ENCODE data around the gene NBL1.

The NBL1 gene

DNA sequence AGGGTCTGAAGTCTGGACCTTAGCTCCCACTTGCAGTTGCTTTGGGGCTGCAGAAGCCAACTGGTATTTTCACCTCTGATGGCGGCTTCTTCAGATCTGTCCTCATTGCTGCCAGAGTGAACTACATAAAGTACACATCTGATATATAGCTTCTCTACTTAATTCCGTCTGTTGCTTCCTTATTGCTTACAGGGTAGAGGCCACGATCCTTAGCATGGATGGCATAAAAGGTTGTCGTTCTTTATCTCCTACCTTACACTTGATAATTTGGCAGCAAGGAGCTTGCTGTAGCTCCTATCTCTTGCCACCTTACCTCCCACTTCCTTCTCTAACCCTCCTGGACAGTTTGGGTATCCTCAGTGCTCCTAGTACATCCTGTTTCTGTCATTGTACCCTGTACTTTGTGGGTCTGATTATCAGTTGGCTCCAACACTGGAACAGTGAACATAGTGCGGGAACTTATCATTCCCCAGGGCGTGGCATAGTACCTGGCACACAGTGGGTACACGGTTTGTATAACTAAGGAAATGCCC, 30.9 kb upstream of the NBL1 start:
- Histone ChIP-seq H3K27me3 (ENCODE audit: control insufficient read depth, insufficient read depth, low read length) (no peaks in the 10 kb centered on the region), H3K4me1 (ENCODE audit: control insufficient read depth, insufficient read depth, low read length) (no peaks in the 10 kb centered on the region), H3K9ac (ENCODE audit: low read length) (no peak overlapping the region), H3K36me3 (ENCODE audit: control insufficient read depth, insufficient read depth, low read length) (peaks cover 4% of the 10 kb centered on the region), H3K4me3 (ENCODE audit: low read length) (no peak overlapping the region), H3K27ac (ENCODE audit: low read depth, low read length) (no peak overlapping the region)

DNA sequence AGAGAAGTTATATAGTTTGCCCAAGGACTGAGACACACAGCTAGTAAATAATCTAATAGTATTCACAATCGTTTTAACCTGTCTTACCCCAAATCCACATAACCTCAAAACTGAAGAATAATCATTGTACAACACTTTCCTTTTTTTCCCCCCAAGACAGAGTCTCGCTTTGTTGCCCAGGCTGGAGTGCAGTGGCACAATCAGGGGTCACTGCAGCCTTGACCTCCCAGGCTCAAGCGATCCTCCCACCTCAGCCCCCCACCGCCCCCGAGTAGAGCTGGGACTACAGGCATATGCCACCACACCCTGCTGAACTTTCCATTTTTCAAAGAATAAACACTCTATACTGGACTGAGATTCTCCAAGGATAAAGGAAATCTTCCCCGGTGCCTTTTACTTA, 28.7 kb upstream of the NBL1 start:
- Histone ChIP-seq H3K9ac (ENCODE audit: low read length) (no peak overlapping the region), H3K36me3 (ENCODE audit: control insufficient read depth, insufficient read depth, low read length) (peaks cover 4% of the 10 kb centered on the region)

GRCh38 chr1:19616489-19616888, 27.6 kb upstream of the NBL1 start:
- H3K27ac ChIP-seq (ENCODE audit: low read depth, low read length): no peak overlapping the region

More for the DNA sequence above, 28.7 kb upstream of the NBL1 start:
- no peaks in the 10 kb centered on the region for H3K27me3 ChIP-seq (ENCODE audit: control insufficient read depth, insufficient read depth, low read length)
- no peak overlapping the region for H3K27ac ChIP-seq (ENCODE audit: low read depth, low read length)
- no peak overlapping the region for H3K4me3 ChIP-seq (ENCODE audit: low read length)
- peaks cover 5% of the 10 kb centered on the region for H3K4me1 ChIP-seq (ENCODE audit: control insufficient read depth, insufficient read depth, low read length)

DNA sequence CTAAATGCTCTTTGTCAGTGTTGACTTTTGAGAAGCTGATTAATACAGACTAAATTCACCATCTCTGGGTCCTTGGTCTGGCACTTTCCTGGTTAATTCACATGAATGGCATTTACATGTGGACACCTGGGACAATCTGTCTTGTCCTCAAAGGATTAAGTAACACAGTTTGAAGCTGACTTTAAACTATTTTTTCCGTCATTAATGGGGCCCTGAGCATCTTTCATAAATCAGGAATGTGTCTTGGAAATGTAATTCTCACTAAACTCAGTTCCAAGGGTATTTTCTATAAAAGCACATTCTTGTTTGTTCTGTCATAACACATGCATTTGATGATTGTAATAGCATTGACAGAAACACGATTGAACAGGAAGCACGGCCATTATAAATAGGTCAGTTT, 26.7 kb upstream of the NBL1 start:
- Histone ChIP-seq H3K9ac (ENCODE audit: low read length) (no peak overlapping the region), H3K27ac (ENCODE audit: low read depth, low read length) (no peak overlapping the region), H3K36me3 (ENCODE audit: control insufficient read depth, insufficient read depth, low read length) (peaks cover 4% of the 10 kb centered on the region)

More at GRCh38 chr1:19616489-19616888, 27.6 kb upstream of the NBL1 start:
- peaks cover 4% of the 10 kb centered on the region for H3K36me3 ChIP-seq (ENCODE audit: control insufficient read depth, insufficient read depth, low read length)
- H3K27me3 ChIP-seq (ENCODE audit: control insufficient read depth, insufficient read depth, low read length): no peaks in the 10 kb centered on the region
- H3K9ac ChIP-seq (ENCODE audit: low read length): no peak overlapping the region
- H3K4me1 ChIP-seq (ENCODE audit: control insufficient read depth, insufficient read depth, low read length): peaks cover 5% of the 10 kb centered on the region
- no peak overlapping the region for H3K4me3 ChIP-seq (ENCODE audit: low read length)

GRCh38 chr1:19618428-19618827, 25.7 kb upstream of the NBL1 start:
- peaks cover 5% of the 10 kb centered on the region for H3K4me1 ChIP-seq (ENCODE audit: control insufficient read depth, insufficient read depth, low read length)

More for the DNA sequence above, 26.7 kb upstream of the NBL1 start:
- Histone ChIP-seq H3K4me3 (ENCODE audit: low read length) (no peak overlapping the region), H3K4me1 (ENCODE audit: control insufficient read depth, insufficient read depth, low read length) (peaks cover 5% of the 10 kb centered on the region), H3K27me3 (ENCODE audit: control insufficient read depth, insufficient read depth, low read length) (no peaks in the 10 kb centered on the region)

GRCh38 chr1:19619697-19620384, 24.3 kb upstream of the NBL1 start:
- H3K27me3 ChIP-seq (ENCODE audit: control insufficient read depth, insufficient read depth, low read length): no peaks in the 10 kb centered on the region
- H3K4me1 ChIP-seq (ENCODE audit: control insufficient read depth, insufficient read depth, low read length): peaks cover 5% of the 10 kb centered on the region
- H3K9ac ChIP-seq (ENCODE audit: low read length): no peak overlapping the region
- H3K27ac ChIP-seq (ENCODE audit: low read depth, low read length): peak overlapping the region; percentile 11
- peaks cover 6% of the 10 kb centered on the region for H3K36me3 ChIP-seq (ENCODE audit: control insufficient read depth, insufficient read depth, low read length)
- H3K4me3 ChIP-seq (ENCODE audit: low read length): no peak overlapping the region

More at GRCh38 chr1:19618428-19618827, 25.7 kb upstream of the NBL1 start:
- Histone ChIP-seq H3K27me3 (ENCODE audit: control insufficient read depth, insufficient read depth, low read length) (no peaks in the 10 kb centered on the region), H3K9ac (ENCODE audit: low read length) (no peak overlapping the region), H3K27ac (ENCODE audit: low read depth, low read length) (no peak overlapping the region), H3K36me3 (ENCODE audit: control insufficient read depth, insufficient read depth, low read length) (peaks cover 4% of the 10 kb centered on the region), H3K4me3 (ENCODE audit: low read length) (no peak overlapping the region)

DNA sequence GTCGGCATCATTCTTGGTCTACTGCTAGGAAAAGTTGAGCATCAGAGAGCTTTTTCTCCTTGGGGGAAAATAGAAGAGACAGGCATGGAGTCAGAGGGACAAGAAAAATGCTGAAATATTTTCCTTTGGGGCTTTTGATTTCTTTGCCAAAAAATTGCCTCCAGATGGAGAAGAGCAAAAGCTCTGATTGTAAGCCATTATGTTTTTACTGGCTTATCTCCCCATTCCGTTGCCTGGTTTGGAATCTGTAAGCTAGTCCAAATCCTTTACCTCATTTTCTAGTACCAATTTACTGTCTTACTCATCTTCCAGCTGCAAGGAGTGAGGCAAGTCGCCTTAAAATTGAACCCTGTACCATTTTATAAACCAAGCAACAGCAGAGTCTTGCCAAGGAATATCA, 23.3 kb upstream of the NBL1 start:
- no peak overlapping the region for H3K9ac ChIP-seq (ENCODE audit: low read length)
- H3K36me3 ChIP-seq (ENCODE audit: control insufficient read depth, insufficient read depth, low read length): peaks cover 10% of the 10 kb centered on the region
- no peaks in the 10 kb centered on the region for H3K27me3 ChIP-seq (ENCODE audit: control insufficient read depth, insufficient read depth, low read length)
- H3K4me3 ChIP-seq (ENCODE audit: low read length): no peak overlapping the region
- peaks cover 7% of the 10 kb centered on the region for H3K4me1 ChIP-seq (ENCODE audit: control insufficient read depth, insufficient read depth, low read length)
- H3K27ac ChIP-seq (ENCODE audit: low read depth, low read length): no peak overlapping the region

DNA sequence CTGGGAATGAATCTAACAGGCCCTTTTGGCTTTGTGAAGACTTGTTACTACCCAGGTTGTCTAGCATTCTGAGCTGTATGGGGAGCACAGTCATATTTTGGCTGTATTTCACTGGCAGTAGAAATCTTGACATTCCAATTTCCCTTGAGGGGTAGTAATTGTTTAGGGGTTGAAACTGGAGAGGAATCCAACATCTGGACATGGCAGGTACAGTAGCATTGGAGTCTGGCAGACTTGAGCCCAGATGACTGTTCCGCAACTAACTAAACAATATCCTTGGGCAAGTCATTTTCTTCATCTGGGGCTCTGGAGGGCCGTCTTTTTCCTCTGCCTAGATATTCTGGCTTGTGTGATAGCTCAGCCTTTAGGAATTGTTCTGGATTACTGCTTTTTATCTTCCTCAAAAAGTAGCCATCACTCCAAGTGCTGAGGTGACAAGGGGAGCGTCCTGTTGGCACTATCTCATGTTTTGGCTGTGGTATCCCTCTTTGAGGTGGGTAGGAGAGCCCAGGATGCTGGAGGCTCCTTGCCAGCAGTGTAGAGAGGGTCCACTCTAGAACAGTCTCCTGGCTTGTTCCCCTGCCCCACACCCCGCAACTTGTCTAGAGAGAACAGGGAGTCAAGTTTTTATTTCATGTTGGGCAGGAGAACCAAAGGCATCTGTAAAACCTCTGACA, 22.7 kb upstream of the NBL1 start:
- Histone ChIP-seq H3K9ac (ENCODE audit: low read length) (no peak overlapping the region), H3K4me3 (ENCODE audit: low read length) (no peak overlapping the region), H3K4me1 (ENCODE audit: control insufficient read depth, insufficient read depth, low read length) (peaks cover 10% of the 10 kb centered on the region), H3K27ac (ENCODE audit: low read depth, low read length) (no peak overlapping the region), H3K36me3 (ENCODE audit: control insufficient read depth, insufficient read depth, low read length) (peaks cover 10% of the 10 kb centered on the region), H3K27me3 (ENCODE audit: control insufficient read depth, insufficient read depth, low read length) (no peaks in the 10 kb centered on the region)

- Histone ChIP-seq H3K27ac (ENCODE audit: low read depth, low read length) (no peak overlapping the region), H3K4me3 (ENCODE audit: low read length) (no peak overlapping the region), H3K36me3 (ENCODE audit: control insufficient read depth, insufficient read depth, low read length) (peaks cover 18% of the 10 kb centered on the region), H3K27me3 (ENCODE audit: control insufficient read depth, insufficient read depth, low read length) (no peaks in the 10 kb centered on the region), H3K4me1 (ENCODE audit: control insufficient read depth, insufficient read depth, low read length) (peaks cover 10% of the 10 kb centered on the region), H3K9ac (ENCODE audit: low read length) (no peak overlapping the region)
Observed at GRCh38 chr1:19622204-19622603, 21.9 kb upstream of the NBL1 start.

DNA sequence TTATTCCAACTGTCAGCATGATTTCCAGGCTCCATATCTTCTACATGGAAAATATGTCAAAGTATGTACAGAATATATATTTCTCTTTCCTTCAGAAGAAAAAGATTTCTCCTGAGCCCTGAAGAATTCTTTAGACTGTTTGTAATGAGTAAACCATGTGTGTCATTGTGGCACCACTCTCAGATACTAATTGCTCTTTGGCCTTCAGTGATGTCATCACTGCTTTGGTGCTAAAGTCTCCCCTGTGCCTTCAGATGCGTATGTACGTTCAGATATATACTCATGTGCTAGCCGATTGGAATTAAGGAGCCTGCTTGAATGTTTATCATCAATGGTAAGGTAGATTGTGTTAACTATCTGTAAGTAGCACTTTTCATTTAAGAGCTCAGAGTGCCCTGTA, 20.6 kb upstream of the NBL1 start:
- Histone ChIP-seq H3K4me1 (ENCODE audit: control insufficient read depth, insufficient read depth, low read length) (peaks cover 10% of the 10 kb centered on the region), H3K27ac (ENCODE audit: low read depth, low read length) (no peak overlapping the region), H3K27me3 (ENCODE audit: control insufficient read depth, insufficient read depth, low read length) (no peaks in the 10 kb centered on the region), H3K9ac (ENCODE audit: low read length) (no peak overlapping the region), H3K4me3 (ENCODE audit: low read length) (no peak overlapping the region), H3K36me3 (ENCODE audit: control insufficient read depth, insufficient read depth, low read length) (peaks cover 23% of the 10 kb centered on the region)

DNA sequence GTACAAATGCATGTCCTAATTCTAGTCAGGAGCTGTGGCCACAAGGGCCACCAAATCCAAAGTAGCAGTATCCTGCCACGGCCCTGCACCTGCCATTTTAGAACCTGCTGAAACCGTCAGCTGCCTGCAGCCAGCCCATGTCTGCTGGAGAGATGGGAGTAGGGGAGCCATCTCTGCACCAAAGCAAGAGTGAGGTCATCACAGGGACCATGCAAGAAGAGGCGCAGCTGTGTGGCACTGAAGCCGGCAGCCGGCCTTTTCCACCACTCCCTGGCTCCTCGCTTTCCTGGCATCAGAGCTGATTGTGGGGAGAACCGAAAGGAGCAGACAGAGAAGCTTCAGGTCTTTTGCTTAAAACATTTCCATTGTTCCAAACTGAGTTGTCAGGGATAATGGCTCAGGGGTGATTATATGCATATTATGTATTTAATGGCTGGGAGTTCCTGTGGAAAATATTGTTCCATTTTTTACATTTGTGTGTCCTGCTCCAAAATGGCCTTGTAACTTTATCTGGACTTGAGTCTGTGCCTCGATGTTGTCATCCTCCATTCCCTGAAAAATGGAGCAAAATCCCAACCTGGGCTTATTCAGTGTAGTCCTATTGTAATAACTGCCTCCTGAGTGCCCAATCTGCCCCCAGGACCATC, 18.7 kb upstream of the NBL1 start:
- no peak overlapping the region for H3K9ac ChIP-seq (ENCODE audit: low read length)
- H3K4me3 ChIP-seq (ENCODE audit: low read length): no peak overlapping the region
- H3K27ac ChIP-seq (ENCODE audit: low read depth, low read length): no peak overlapping the region
- H3K4me1 ChIP-seq (ENCODE audit: control insufficient read depth, insufficient read depth, low read length): peaks cover 5% of the 10 kb centered on the region
- no peaks in the 10 kb centered on the region for H3K27me3 ChIP-seq (ENCODE audit: control insufficient read depth, insufficient read depth, low read length)
- H3K36me3 ChIP-seq (ENCODE audit: control insufficient read depth, insufficient read depth, low read length): peaks cover 30% of the 10 kb centered on the region

DNA sequence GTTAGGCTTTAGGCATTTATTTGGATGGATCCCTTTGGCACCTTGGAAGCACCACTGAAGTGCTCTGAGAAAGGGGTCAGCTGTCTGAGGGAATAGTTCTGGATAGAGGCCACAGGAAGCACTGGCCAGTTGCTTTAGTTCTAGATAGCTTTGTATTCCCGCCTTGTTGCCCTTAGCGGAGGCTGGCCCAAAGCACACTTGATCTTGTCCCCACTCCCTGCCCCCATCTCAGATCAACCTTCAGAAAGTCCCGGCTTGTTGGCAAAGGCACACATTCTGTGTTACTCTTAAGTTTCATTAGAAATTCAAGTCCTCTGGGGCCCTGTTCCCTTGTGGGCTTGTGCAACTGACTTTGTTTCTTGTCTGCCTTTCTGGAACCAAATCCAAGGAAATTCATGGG, 15.2 kb upstream of the NBL1 start:
- Histone ChIP-seq H3K27ac (ENCODE audit: low read depth, low read length) (no peak overlapping the region), H3K4me3 (ENCODE audit: low read length) (no peak overlapping the region), H3K36me3 (ENCODE audit: control insufficient read depth, insufficient read depth, low read length) (peaks cover 30% of the 10 kb centered on the region), H3K27me3 (ENCODE audit: control insufficient read depth, insufficient read depth, low read length) (no peaks in the 10 kb centered on the region), H3K4me1 (ENCODE audit: control insufficient read depth, insufficient read depth, low read length) (peaks cover 5% of the 10 kb centered on the region), H3K9ac (ENCODE audit: low read length) (no peak overlapping the region)

Data from rectal smooth muscle tissue (tissue), 1 donor.